ENCODE results near the gene CDH4. TPM values are rescaled to one million over a fixed set of nuclear protein-coding genes. Genes with fewer than 3 reads are reported as not detected.

Gene CDH4
- total and polyA plus RNA-seq, 9 of the 15 experiments (the other 6 are each of a cell fraction or from before 2014, with no cell fraction given) = 0.04 TPM; not detected in 8

GRCh38 chr20:61627791-61628415 lies 375.8 kb downstream of the CDH4 start (continued):
- TF ChIP-seq AFF4 (CRISPR knock-in tag; IDR thresholded peaks at IDR 0.05) (no peak), CBFA2T2 (conservative IDR thresholded peaks at IDR 0.05) (no peak), AFF1 (IDR thresholded peaks at IDR 0.05; ENCODE audit: low read depth in 1 of 2, partially characterized antibody in 2 of 2) (no peak), E2F3 (CRISPR knock-in tag; IDR thresholded peaks at IDR 0.05) (no peak), ZNF24 (IDR thresholded peaks at IDR 0.05) (no peak), ZNF695 (CRISPR knock-in tag; IDR thresholded peaks at IDR 0.05) (no peak), CAMTA2 (CRISPR knock-in tag; conservative IDR thresholded peaks at IDR 0.05) (no peak), TEAD1 (CRISPR knock-in tag; IDR thresholded peaks at IDR 0.05) (no peak), ZNF347 (CRISPR knock-in tag; IDR thresholded peaks at IDR 0.05; ENCODE audit: low read depth) (no peak), IRF1 (CRISPR knock-in tag; IDR thresholded peaks at IDR 0.05; ENCODE audit: borderline replicate concordance) (no peak), TBP (optimal IDR thresholded peaks at IDR 0.05; ENCODE audit: low read depth, low read length) (no peak), RBM15 (IDR thresholded peaks at IDR 0.05; ENCODE audit: insufficient read depth, low read length) (no peak), SMARCA4 (IDR thresholded peaks at IDR 0.05) (no peak)
